Stimulated activated CD8-positive, alpha-beta memory T cell treated with anti-CD3 and anti-CD28 coated beads, Interleukin-4, amount 100 ng/mL, for 4 hours (primary cell): ENCODE results near the gene EPHX1.
"Not testable (repeated sequence)": the region's sequence is repeated elsewhere in the genome, so short reads cannot be mapped to it uniquely, and the experiment has no call there.

ENCODE experiments used
- DNase-seq, 2 donors: peaks; one replicate each; pipeline ENCODE4 v3.0.0-alpha.2; 2020; ENCODE audit warnings: low read depth in 2 of 2, low spot score in 1 of 2

Gene EPHX1

DNA sequence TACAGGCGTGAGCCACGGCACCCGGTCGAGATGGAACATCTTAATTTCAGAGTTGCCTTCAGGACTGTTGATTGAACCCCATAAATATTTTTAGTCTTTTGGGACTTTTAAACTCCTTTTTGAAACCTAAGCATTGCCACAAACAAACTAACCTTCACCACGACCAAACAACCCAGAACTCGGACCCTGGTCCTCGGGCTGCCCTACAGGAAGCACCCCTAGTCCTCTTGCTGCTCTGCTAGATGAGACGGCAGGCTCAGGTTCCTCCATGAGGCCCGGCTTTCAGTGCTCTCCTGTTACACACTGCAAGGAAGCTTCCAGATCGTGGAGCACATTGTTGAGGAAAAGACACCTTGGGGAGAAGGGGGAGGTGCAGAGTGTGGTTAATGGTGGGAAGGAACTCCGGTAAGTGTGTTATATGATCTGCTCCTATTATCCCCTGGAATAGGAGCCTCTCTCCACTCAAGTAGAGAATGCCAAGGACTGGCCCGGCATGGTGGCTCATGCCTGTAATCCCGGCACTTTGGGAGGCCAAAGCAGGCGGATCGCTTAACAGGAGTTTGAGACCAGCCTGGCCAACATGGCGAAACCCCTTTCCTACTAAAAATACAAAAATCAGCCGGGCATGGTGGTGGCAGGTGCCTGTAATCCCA lies 5.7 kb downstream of the EPHX1 start:
- DNase-seq = no peak

DNA sequence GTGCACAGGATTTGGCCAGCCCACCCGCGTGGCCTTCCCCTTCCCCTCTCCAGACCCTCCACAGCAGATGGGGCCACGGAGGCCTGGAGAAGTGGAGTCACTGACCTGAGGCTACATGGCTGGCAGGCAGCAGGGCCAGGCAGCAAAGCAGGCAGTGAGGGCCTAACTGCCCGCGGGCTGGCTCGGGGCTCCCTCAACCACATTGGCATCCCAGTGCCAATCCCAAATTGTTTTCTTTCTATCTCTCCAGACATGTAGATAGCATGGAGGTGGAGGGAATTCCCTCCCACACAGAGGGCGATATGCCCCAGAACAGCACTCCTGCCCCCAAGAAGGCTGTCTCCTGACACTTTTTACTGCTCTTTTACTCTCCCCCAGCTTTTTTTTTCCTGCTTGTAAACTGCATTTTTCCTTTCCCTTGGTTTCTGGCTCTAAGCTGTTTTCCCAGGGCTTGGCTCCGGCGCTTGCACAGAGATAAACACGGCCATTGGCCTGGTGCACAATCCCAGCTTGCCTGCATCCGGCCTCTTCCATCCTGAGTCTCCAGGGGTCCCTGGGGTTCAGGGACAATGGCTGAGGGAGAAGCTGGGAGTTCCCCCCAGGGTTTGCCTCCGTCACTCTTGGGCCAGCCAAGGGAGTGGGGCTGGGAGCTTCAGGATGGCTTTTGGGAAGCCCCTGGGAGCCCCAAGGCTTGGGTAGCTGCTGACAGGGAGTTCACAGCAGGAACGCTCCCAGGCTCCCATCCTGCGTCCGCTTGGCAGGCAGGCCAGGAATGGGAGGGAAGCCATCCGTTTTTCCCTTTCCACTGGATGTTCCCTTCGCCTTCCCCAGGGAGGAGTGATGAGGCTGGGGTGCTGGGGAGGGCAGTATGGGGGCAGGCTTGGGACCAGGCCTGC lies 7.0 kb downstream of the EPHX1 start:
- no peak for DNase-seq

DNA sequence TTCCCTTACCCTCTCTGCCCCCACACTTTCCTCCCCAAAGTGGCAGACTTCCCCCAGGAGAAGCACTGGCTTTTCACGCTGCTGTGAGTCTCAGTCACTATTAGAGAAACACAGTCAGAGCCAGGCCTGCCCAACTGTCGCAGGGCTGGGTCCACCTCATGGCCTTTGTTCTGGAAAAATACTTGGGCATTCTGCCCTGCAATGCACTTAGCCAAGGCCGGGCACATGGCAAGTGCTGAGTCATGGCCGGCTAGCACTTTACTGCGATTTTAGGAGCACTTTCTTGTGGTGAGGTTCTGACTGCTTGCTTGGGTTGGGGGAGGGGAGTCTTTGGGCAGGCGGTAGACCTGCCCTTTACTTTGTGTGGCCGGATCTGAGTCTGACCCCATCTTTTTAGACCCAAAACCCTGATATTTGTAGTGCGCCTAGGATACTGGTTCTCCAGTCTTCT lies 7.7 kb downstream of the EPHX1 start:
- no peak for DNase-seq

DNA sequence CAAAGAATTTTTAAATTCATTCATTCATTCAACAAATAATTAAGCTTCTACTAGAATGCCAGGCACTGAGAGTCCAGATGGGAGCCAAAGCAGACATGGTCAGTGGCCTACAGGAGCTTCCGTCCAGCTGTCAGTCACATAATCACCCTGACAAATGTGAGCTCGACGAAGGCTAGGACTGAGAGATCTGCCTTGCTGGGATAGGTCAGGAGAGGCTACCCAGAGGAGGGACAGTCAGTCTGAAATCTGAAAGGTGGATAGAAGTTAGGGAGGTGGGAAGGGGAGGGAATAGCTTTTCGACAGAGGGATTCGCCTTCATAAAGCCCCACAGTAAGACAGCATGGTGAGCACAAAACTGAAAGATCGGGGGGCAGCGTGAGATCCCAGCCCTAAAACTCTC lies 8.3 kb downstream of the EPHX1 start:
- no peak for DNase-seq

DNA sequence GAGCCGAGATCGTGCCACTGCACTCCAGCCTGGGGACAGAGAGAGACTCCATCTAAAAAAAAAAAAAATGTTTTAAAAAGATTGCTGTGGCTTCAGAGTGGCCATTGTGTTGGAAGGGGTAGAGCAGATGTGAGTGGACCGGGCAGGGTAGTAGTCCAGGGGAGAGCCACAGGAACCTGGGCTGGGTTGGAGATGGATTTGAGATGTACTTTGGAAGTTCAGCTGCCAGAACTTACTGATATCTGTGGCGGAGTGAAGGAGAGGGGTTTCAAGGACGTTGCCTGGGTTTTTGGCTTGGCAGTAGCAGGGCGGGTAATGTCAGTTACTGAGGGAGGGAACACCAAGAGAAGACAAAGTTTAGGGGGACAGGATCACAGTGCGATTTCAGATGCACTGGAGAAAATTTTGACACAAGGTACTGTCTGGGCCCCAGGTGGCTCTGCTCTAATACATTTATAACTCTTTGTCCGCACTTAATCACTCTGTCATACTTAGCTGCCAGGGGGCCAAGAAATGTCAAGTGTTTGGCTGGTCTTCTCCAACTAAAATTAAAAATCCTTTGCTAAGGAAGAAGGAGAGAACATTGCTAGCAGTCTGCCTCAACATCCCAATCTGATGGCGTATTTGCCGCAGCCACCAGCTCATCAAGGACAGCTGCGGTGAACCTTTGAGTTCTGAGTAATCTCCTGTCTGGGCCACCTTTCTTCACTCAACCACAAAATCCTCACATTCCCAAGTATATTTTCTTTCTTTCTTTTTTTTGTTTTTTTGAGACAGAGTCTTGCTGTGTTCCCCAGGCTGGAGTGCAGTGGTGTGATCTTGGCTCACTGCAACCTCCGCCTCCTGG lies 9.6 kb downstream of the EPHX1 start:
- no peak for DNase-seq

DNA sequence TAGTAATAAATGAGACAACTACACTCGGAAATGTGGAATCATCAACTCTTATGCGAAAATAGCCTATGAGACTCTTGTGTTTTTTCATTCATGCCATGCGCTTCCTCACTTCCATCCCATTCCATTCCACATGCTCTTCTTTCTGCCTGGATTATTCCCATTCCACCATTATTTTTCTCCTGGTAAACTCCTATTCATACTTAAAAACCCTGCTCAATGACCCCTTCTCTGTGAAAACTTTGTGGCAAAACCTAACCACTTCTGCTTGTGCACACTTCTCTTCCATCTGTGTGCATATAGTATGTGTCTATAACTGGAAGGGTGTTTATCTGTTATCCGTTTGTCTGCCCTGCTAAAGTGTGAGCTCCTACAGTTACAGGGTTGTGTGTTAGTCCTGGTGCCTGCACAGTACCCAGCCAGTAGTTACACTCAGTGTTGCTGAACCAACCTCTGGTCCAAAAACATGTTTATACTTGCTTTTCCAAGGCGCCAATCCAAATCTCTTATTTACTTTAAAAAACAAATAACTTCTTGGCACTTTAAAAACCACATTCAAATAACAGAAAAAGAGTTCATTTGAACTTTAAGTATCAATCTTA lies 10.7 kb downstream of the EPHX1 start:
- DNase-seq = no peak

DNA sequence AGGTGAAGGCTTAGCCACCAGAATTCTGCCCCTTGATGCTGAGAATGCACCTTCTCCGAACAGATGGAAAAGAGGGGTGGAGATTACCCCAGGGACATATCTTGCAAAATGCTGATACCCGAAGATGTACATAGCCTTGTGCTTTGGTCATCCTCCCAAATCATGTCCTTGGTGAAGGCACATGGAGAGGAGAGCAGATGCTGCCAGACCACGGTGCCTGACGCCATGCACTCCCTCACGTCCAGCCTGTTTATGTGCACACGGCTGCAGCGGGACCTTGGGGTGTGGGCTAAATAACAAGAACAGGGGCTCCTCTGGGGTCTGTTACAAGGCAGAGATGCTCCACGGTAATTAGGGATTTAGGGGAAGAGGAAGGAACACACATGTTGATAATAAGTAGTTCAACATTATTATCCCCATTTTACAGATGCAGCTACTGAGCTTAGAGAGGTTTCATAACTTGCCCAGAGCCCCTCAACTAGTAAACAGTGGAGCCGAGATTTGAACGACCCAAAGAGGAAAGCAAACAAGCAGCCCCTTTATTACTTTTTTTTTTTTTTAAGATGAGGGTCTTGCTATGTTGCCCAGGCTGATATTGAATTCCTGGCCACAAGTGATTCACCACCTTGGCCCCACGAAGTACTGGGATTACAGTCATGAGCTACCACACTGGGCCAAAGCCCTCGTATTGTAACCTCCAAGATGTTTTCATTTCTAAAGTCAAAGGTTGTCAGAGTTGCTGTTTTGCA lies 12.9 kb downstream of the EPHX1 start:
- no peak for DNase-seq

DNA sequence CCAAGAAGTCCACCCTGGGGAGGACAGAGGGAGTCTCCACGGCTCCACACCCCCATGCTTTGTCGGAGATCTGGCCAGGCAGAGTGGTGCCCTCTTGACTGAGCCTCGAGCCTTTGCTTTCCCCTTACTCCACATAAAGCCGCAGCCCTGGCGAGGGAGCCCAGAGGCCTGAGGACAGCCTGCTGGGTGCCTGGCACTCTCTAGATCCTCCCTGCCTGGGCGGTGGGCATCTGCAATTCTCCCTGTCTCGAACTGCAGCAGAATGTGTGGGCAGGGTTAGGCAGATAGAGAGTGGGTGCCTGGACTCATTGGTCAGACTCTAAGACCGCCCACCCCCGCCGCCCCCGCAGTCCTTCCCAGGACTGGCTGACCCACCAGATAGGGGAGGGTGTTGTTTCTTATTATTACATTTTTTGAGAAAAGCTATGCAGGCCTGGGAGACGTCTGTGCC lies 13.9 kb downstream of the EPHX1 start:
- DNase-seq = no peak

DNA sequence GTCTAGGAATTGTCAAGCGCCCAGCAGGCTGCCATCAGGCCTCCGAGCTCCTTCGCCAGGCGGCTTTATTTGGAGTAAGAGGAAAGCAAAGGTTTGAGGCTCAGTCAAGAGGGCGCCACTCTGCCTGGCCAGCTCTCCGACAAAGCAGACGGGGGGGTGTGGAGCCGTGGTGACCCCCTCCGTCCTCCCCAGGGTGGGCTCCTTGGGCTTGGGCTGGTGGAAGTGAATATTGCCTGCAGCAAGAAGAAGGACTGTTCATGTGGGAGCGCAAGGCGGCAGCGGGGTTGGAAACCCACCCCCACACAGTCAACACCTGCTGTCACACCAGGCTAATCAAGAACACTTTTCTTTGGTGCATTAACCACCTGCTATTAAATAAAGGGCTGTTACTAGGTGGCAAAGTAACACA lies 14.6 kb downstream of the EPHX1 start:
- no peak for DNase-seq

DNA sequence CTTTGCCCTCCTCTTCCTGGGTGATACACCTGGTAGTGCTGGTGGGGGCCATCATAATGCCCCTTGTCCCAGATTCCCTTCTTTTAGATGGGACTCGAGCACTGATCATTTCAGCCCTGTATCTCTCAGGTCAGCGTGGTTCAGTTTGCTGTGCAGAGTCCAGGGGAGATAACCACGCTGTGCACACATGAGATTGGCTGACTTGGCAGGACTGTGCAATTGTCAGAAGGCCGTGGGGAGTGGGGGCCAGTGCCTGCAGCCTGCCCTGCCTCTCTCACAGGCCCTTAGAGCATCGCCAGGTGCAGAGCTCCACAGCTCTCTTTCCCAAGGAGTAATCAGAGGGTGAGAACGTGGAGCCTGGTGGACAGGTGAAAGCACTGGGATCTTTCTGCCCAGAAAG lies 15.2 kb downstream of the EPHX1 start:
- no peak for DNase-seq

DNA sequence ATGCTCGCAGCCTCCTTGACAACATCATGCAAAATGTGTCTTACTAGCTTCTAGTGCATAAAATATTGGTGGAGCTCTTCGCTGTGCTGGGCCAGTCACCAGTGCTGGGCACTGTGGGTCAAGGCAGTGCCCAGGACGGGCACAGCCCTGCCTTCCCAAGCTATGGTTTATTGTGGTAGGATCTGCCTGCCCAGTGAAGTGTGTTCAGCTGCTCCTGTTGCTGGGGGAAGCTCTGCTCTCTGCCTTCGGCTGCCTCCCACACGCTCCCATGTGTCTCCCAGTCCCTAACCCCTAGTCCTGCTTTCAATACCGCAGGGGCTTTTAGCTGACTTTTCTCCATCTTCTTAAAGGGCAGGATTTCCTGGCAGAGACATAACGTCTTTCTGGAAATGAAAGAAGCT lies 15.7 kb downstream of the EPHX1 start:
- DNase-seq = no peak

DNA sequence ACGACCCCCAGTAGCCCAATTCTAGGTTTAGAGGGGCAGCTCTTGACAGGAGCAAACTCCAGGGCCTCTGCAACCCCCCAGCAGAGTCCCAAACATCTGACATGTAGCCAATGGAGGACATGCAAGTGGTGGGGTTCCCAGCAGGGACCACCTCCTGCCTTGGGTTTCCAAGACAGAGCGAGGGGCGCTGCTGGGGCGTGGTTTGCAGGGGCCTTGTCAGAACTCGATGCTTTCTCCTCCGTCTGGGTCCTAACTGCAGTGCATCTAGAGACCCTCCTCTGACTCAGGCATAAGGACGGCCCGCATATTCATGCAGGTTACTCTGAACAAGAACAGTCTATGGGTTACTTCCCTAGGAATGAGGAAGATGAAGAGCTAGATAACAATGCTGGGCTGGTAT lies 17.2 kb downstream of the EPHX1 start:
- no peak for DNase-seq

DNA sequence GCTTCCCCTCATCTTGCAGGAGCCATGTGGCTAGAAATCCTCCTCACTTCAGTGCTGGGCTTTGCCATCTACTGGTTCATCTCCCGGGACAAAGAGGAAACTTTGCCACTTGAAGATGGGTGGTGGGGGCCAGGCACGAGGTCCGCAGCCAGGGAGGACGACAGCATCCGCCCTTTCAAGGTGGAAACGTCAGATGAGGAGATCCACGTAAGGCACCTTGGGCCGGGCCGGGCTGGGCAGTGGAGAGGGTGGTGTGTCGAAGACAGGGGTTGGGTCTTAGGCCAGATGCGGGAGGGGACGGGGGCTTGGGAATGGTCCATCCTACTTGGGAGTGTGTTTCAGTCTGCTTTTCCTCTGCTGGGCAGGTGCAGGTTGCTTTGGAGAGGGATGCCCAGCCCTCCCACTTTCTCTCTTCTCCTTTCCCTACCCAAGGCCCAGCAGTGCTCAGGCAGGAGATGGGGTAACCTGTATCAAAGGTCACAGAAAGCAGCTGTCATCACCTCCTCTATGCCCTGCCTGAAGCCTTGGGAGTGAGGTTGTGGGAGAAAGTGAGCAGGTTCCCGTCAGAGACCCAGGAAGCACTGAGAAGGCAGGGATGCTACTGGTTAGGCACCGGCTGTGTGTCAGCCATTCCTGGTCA lies 18.9 kb downstream of the EPHX1 start:
- no peak for DNase-seq

DNA sequence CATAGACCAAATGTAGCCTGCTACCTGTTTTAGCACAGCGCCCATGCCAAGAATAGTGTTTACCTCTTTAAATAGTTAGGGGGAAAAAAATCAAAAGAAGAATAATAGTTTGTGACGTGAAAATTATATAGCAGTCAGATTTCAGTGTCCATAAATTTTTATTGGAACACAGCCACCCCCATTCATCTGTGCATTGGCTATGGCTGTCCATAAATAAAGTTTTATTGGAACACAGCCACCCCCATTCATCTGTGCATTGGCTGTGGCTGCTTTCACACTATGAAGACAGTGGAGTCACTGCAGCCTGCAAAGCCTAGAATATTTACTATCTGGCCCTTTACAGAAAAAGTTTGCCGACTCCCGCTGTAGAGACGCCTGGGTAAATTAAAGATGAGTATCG lies 20.9 kb downstream of the EPHX1 start:
- no peak for DNase-seq

DNA sequence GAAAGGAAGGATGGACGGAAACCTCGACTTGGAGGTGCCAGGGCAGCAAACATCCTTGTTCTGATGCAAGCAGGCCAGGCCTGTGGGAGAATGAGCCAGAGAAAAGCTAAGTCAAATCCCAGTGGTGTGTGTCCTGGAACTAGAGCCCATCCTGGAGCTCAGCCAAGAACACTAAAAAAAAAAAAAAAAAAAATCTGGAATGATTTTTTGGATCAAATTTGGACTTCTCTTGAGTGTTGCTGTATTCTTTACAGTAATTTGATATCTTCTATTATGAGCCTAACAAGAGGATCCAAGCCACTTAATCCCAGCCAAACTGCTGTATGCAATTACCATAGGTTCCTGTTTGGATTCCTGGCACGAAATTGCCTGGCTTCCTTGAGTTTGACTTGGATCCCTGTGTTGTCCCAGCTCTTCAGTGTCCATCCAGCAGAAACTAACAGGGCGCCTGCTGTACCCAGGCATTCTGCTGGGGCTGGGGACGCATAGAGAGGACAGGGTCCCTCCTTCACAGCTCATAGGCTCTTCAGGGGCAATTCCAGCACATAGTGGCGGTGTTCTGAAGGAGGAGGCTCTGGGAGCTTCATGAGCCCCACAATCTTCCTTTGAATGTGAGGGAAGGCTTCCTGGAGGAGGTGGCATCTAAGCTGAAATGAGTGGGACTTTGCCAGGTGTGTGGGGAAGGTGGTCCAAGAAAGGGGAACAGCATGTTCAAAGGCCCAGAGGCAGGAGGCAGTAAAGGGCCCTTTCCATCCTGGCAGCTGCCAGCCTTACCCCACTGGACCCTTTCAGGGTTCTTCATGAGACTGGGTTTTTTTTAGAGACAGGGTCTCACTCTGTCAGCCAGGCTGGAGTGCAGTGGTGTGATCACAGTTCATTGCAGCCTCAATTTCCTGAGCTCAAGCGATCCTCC lies 24.7 kb downstream of the EPHX1 start:
- DNase-seq = no peak

DNA sequence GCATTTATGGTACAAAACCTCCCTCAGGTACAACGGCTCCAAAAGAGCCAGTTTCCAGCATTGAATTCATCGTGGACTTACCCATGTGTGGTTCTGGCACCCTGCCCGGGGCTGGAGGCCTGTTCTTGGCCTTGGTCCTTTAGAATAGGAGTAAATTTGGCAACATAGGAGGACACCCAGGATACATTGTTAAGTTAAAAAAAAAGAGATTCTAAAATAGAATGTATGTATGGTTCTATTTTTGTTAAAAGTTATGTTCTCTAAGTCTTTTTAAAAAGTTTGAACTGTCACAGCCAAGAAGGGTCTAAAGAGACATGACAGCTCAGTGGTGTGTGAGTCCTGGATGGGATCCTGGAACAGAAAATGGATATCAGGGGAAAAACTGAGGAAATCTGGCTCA lies 25.9 kb downstream of the EPHX1 start:
- DNase-seq = no peak

DNA sequence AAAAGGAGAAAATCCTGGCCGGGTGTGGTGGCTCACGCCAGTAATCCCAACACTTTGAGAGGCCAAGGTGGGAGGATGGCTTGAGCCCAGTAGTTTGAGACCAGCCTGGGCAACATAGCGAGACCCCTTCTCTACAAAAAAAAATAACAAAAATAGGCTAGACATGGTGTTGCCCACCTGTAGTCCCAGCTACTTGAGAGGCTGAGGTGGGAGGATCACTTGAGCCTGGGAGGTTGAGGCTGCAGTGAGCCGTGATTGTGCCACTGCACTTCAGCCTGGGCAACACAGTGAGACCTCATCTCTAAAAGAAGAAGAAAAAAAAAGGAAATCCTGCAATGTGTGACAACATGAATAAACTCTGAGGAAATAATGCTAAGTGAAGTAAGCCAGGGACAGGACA lies 26.4 kb downstream of the EPHX1 start:
- DNase-seq = not testable (repeated sequence)

DNA sequence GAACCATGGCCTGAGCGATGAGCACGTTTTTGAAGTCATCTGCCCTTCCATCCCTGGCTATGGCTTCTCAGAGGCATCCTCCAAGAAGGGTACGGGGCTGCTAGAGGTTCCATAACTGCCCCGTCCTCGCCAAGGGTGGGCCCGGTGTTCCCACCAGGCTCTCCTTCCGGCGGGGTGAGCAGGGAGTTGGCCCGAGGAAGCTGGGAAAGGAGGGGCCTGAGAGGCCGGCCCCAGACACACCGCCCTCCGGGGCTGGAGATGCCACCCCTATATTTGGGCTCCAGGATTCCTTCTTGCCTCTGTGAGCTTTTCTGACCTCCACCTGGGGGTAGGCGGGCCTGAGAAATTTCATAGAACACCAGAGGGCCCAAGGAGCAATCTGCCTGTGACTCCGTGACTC lies 28.9 kb downstream of the EPHX1 start:
- DNase-seq = no peak

DNA sequence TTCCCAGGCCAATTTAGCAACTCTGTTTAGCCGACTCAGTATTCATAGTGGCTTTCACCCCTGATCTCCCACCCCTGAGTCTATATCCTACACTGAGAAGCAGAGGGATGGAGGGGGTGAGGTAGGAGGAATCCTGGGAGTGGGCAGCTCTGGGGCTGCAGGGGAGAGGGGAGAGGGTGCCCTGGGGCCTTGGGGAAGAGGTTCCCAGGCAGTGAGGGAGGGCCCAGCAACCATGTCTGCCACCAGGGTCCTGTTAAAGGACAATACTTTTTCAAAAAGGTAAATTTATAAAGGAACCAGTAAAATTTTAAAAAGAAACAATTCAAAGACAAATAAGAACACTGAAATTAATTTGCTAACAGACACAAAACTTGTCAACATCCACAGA lies 30.3 kb downstream of the EPHX1 start:
- DNase-seq = no peak
